Ovary (tissue), 9 donors: ENCODE data around the gene UBE2D3. TPM values are rescaled to one million over a fixed set of nuclear protein-coding genes. Genes with fewer than 3 reads are reported as not detected.

ENCODE experiments used
- DNase-seq, 5 donors: peaks; one replicate each; pipeline ENCODE4 v3.0.0-alpha.2; 2019 to 2020
- H3K27ac ChIP-seq, 2 donors: fragments of 200-600 bp; one replicate each; pipeline versions ENCODE4 v1.5.1 to v1.8.0; 2019 to 2022
- H3K27me3 ChIP-seq: fragments of 200-600 bp; one replicate; pipeline ENCODE4 v1.8.0; 2022
- H3K36me3 ChIP-seq: fragments of 200-600 bp; sonication (generic); one replicate; pipeline ENCODE4 v1.5.1; 2019
- H3K4me1 ChIP-seq: one replicate; pipeline ENCODE4 v1.8.1; 2013; ENCODE audit warnings: mild to moderate bottlenecking, moderate library complexity; ENCODE audit not compliant: insufficient read depth
- H3K4me3 ChIP-seq: fragments of 200-600 bp; sonication (generic); one replicate; pipeline ENCODE4 v1.5.1; 2017
- H3K9me3 ChIP-seq, 2 donors: fragments of 200-600 bp in 1 of 2; sonication (generic) in 1 of 2; one replicate each; pipeline versions ENCODE4 v1.5.1 to v1.8.1; 2013 to 2019; ENCODE audit warnings: mild to moderate bottlenecking in 1 of 2, moderate library complexity in 1 of 2
- EP300 ChIP-seq: sonication (generic); formaldehyde crosslinking; IDR thresholded peaks from one replicate; pipeline ENCODE4 v1.6.1; 2017; ENCODE audit warnings: antibody characterized with exemption
- POLR2A ChIP-seq: fragments of 450-650 bp; IDR thresholded peaks from one replicate; pipeline ENCODE4 v1.6.1; 2017; ENCODE audit warnings: antibody characterized with exemption, mild to moderate bottlenecking, moderate library complexity
- WGBS, 3 donors: extraction: QIAGEN DNeasy Blood & Tissue Kit in 1 of 3; methylation state at CpG; one replicate each; pipeline versions ENCODE4 v1.1.5 to v1.1.7; 2013 to 2017; 5-methylcytosine and 5-hydroxymethylcytosine counted together
- intact Hi-C, 4 donors: fragments of 100-400 bp; cut with DNase I; formaldehyde crosslinking; loops; one replicate each; pipeline versions ENCODE4 v1.11.0 to v1.15.1; 2022 to 2023
- polyA plus RNA-seq, 2 donors: library from polyadenylated mRNA; stranded (reverse); fragments of 200-250 nt in 1 of 2; fragments of 350-450 nt in 1 of 2; fragmentation: Illumina TruSeq in 1 of 2; extraction: RNeasy Lipid Tissue Mini Kit (QIAGEN cat#74804) in 1 of 2; gene quantifications; one replicate each; pipeline ENCODE4 v1.2.3, GENCODE V29; 2013 to 2014
- total RNA-seq, 7 donors: library from RNA; depleted of rRNA in 2 of 7; stranded (reverse); fragments of >200 nt in 2 of 7; fragmentation: NEBNext Ultra II Directional in 3 of 7; extraction: Animal tissue kit (Norgen Biotek cat#: 25700) in 3 of 7; gene quantifications; one replicate each; pipeline versions ENCODE4 v1.1.0 to v1.2.4, GENCODE V29; 2016 to 2023
- TF ChIP-seq, protein P1 (sequence below), 3 donors: fragments of 450-650 bp in 2 of 3; fragments of 200-600 bp in 1 of 3; IDR thresholded peaks; one replicate each; pipeline versions ENCODE4 v1.5.1 to v1.8.0; 2016 to 2022; ENCODE audit warnings: antibody characterized with exemption in 3 of 3, mild to moderate bottlenecking in 1 of 3
- donor health status: DM: no; HTN: no; CAD: no; lungs with moderate emphysema.
- donor health status: DM: no; HTN: no; CAD: no.
- donor health status: Bipolar disorder and iron deficiency.
- donor health status: DM: yes; HTN: yes; CAD: no.
- donor health status: DM: no; HTN: no; CAD: no.
- donor health status: DM: yes; HTN: yes; CAD: no.

The UBE2D3 gene
- total and polyA plus RNA-seq, 9 donors: 163 to 347 (median 258) TPM

- no peak for DNase-seq
- WGBS, 3 donors: 86 to 95% (median 89%) methylated on average over 3 of the region's 3 CpGs
- H3K36me3 ChIP-seq: no peaks in the 10 kb centered on the region
- no peak overlapping the region for H3K27ac ChIP-seq
- intact Hi-C loops: no loop called here
- TF ChIP-seq, protein P1, sequence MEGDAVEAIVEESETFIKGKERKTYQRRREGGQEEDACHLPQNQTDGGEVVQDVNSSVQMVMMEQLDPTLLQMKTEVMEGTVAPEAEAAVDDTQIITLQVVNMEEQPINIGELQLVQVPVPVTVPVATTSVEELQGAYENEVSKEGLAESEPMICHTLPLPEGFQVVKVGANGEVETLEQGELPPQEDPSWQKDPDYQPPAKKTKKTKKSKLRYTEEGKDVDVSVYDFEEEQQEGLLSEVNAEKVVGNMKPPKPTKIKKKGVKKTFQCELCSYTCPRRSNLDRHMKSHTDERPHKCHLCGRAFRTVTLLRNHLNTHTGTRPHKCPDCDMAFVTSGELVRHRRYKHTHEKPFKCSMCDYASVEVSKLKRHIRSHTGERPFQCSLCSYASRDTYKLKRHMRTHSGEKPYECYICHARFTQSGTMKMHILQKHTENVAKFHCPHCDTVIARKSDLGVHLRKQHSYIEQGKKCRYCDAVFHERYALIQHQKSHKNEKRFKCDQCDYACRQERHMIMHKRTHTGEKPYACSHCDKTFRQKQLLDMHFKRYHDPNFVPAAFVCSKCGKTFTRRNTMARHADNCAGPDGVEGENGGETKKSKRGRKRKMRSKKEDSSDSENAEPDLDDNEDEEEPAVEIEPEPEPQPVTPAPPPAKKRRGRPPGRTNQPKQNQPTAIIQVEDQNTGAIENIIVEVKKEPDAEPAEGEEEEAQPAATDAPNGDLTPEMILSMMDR (IDR thresholded peaks at IDR 0.05): no peak
- no peaks in the 10 kb centered on the region for H3K27me3 ChIP-seq
- H3K4me1 ChIP-seq: no peaks in the 10 kb centered on the region
- H3K4me3 ChIP-seq: no peak overlapping the region
- no peaks in the 10 kb centered on the region for H3K9me3 ChIP-seq
These were observed 15.0 kb upstream of the UBE2D3 start for GRCh38 chr4:102842367-102842766.

- H3K9me3 ChIP-seq: no peaks in the 10 kb centered on the region
- TF ChIP-seq, protein P1 (IDR thresholded peaks at IDR 0.05): no peak
- TF ChIP-seq EP300: no peak
- TF ChIP-seq POLR2A: no peak
- H3K36me3 ChIP-seq: no peaks in the 10 kb centered on the region
- no peak overlapping the region for H3K27ac ChIP-seq
- H3K4me1 ChIP-seq: no peaks in the 10 kb centered on the region
- DNase-seq: no peak
- WGBS, 3 donors: 100% methylated on average over 1 of the region's 1 CpG
- no peaks in the 10 kb centered on the region for H3K27me3 ChIP-seq
- intact Hi-C loops: no loop called here
- H3K4me3 ChIP-seq: no peak overlapping the region
These were observed 9.2 kb upstream of the UBE2D3 start for GRCh38 chr4:102836596-102836995.

DNA sequence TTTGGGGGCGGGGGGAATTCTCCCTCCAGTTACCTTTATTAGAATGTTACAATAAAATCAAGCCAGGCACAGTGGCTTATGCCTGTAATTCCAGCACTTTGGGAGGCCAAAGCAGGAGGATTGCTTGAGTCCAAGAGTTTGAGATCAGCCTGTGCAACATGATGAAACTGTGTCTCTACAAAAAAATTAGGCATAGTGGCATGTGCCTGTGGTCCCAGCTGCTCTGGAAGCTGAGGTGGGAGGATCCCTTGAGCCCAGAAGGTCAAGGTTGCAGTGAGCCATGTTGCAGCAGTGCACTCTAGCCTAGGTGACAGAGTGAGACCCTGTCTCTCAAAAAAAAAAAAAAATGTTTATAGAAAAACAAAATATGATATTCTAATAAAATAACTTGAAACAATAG, 5.3 kb upstream of the UBE2D3 start:
- Histone ChIP-seq H3K4me3 (no peak overlapping the region), H3K27ac (no peak overlapping the region), H3K4me1 (no peaks in the 10 kb centered on the region), H3K27me3 (no peaks in the 10 kb centered on the region), H3K36me3 (no peaks in the 10 kb centered on the region), H3K9me3 (no peaks in the 10 kb centered on the region)
- TF ChIP-seq POLR2A (no peak), EP300 (no peak)
- TF ChIP-seq, protein P1 (IDR thresholded peaks at IDR 0.05): no peak
- intact Hi-C loops: no loop called here
- WGBS, 3 donors: 67 to 85% (median 71%) methylated on average over 1 of the region's 1 CpG
- DNase-seq: no peak

DNA sequence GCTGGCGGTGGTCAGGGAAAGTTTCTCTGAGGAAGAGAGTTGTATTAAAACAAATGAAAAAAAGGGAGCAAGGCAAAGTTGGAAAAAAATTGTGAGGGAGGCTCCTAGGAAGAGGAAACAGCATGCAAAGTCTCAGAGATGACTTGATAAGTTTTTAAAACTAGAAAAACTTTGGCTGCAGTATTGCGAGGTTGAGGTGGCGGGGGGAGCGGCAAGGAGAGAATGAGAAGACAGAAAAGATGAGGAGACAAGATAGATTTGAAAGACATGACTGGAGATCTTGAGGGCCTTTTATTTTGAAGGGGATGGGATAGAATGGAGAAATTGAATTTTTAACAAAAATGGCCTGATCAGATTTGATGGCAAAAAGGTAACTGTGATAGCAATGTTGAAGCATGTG, 4.8 kb upstream of the UBE2D3 start:
- no peaks in the 10 kb centered on the region for H3K36me3 ChIP-seq
- intact Hi-C loops: no loop called here
- no peak overlapping the region for H3K4me3 ChIP-seq
- 89 to 94% (median 92%) methylated on average over 4 of the region's 4 CpGs for WGBS, 3 donors
- no peaks in the 10 kb centered on the region for H3K9me3 ChIP-seq
- H3K4me1 ChIP-seq: no peaks in the 10 kb centered on the region
- TF ChIP-seq EP300 (no peak), POLR2A (no peak)
- TF ChIP-seq, protein P1 (IDR thresholded peaks at IDR 0.05): no peak
- H3K27me3 ChIP-seq: no peaks in the 10 kb centered on the region
- no peak for DNase-seq
- H3K27ac ChIP-seq: no peak overlapping the region

DNA sequence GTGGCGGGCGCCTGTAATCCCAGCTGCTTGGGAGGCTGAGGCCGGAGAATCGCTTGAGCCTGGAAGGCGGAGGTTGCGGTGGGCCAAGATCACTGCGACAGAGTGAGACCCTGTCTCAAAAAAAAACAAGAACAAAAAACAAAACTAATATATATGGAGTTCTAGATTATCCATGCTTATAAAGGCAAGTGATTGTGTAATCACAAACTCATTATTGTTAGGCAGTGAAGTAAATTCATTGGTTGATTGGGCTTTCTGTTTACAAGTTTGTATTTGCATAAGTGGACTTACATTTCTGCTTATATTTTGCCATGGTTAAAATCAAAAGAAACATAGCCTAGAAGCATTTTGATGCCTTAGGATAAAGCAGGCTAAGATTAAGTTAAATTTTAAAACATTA, 2.5 kb upstream of the UBE2D3 start:
- H3K27ac ChIP-seq: no peak overlapping the region
- H3K4me3 ChIP-seq: no peak overlapping the region
- 96% methylated on average over 7 of the region's 7 CpGs for WGBS, 3 donors
- H3K36me3 ChIP-seq: no peaks in the 10 kb centered on the region
- TF ChIP-seq EP300: no peak
- TF ChIP-seq, protein P1 (IDR thresholded peaks at IDR 0.05): no peak
- no peak for TF ChIP-seq POLR2A
- no peak for DNase-seq
- H3K4me1 ChIP-seq: no peaks in the 10 kb centered on the region
- intact Hi-C loops: loop anchor here in 1 of 4 donors (5.0 kb wide), 1 partner anchor 328 kb away; the partner anchor contains the start of gene NFKB1
- H3K9me3 ChIP-seq: no peaks in the 10 kb centered on the region
- H3K27me3 ChIP-seq: no peaks in the 10 kb centered on the region
